HEK293 (cell line): Measurements from ENCODE around the gene ZNF215.
"Not testable (repeated sequence)": the region's sequence is repeated elsewhere in the genome, so short reads cannot be mapped to it uniquely, and the experiment has no call there.

ENCODE experiments used
- CTCF ChIP-seq: fragments of 450-650 bp; formaldehyde crosslinking; IDR thresholded peaks from 2 replicates; pipeline ENCODE4 v1.5.1; 2016; ENCODE audit warnings: missing biosample characterization, missing genetic modification characterization
- HOXC10 ChIP-seq: sonication (generic); formaldehyde crosslinking; IDR thresholded peaks from 2 replicates; pipeline ENCODE4 v1.8.1; 2023; ENCODE audit warnings: mild to moderate bottlenecking, missing genetic modification reagents
- INSM2 ChIP-seq: fragments of 450-650 bp; formaldehyde crosslinking; IDR thresholded peaks from 2 replicates; pipeline ENCODE4 v1.5.1; 2016; ENCODE audit warnings: missing biosample characterization, missing genetic modification characterization
- SCRT1 ChIP-seq: fragments of 450-650 bp; formaldehyde crosslinking; IDR thresholded peaks from 2 replicates; pipeline ENCODE4 v1.5.1; 2016; ENCODE audit warnings: missing biosample characterization, missing genetic modification characterization, borderline replicate concordance
- YY1 ChIP-seq: fragments of 450-650 bp; formaldehyde crosslinking; IDR thresholded peaks from 2 replicates; pipeline ENCODE4 v1.5.1; 2018; ENCODE audit warnings: missing biosample characterization, missing genetic modification characterization
- ZNF561 ChIP-seq: fragments of 450-650 bp; IDR thresholded peaks from 2 replicates; pipeline ENCODE4 v1.5.1; 2018; ENCODE audit warnings: missing biosample characterization, missing genetic modification characterization, borderline replicate concordance
- ZNF785 ChIP-seq: fragments of 450-650 bp; formaldehyde crosslinking; IDR thresholded peaks from 2 replicates; pipeline ENCODE4 v1.5.1; 2016; ENCODE audit warnings: missing biosample characterization, missing genetic modification characterization

GRCh38 chr11:6887711-6888110 lies 38.5 kb upstream of the ZNF215 start:
- not testable (repeated sequence) for TF ChIP-seq SCRT1 (tag by site-specific recombination); INSM2; YY1 (tag by site-specific recombination); CTCF (tag by site-specific recombination); HOXC10 (CRISPR knock-in tag); ZNF561; ZNF785 (tag by site-specific recombination)
